Activated naive CD4-positive, alpha-beta T cell treated with anti-CD3 and anti-CD28 coated beads, Interleukin-2, amount 50 U/mL, for 16 hours (primary cell): ENCODE measurements around the gene COX6B2.
"Not testable (repeated sequence)": the region's sequence is repeated elsewhere in the genome, so short reads cannot be mapped to it uniquely, and the experiment has no call there.

Experiments
- DNase-seq: peaks from one replicate; pipeline ENCODE4 v3.0.0-alpha.2; 2020

The COX6B2 gene

GRCh38 chr19:55354698-55355212 lies at the start of gene COX6B2:
Gene COX6B2, minus strand, starts transcription at chr19:55354719. Its CDS starts 198 bp downstream, at chr19:55354521.
- no peak for DNase-seq

- DNase-seq = no peak
These were observed 48.0 kb upstream of the COX6B2 start for GRCh38 chr19:55402509-55402908.

GRCh38 chr19:55401390-55401789 lies 46.9 kb upstream of the COX6B2 start:
- DNase-seq = not testable (repeated sequence)

GRCh38 chr19:55400281-55401087 lies 46.0 kb upstream of the COX6B2 start:
- no peak for DNase-seq

GRCh38 chr19:55398200-55398925 lies 43.8 kb upstream of the COX6B2 start:
- no peak for DNase-seq

GRCh38 chr19:55392820-55393761 lies 38.6 kb upstream of the COX6B2 start:
- no peak for DNase-seq

- no peak for DNase-seq
These were observed 37.4 kb upstream of the COX6B2 start for GRCh38 chr19:55391702-55392615.

GRCh38 chr19:55391191-55391670 lies 36.7 kb upstream of the COX6B2 start:
- no peak for DNase-seq

- DNase-seq = no peak
These were observed 36.0 kb upstream of the COX6B2 start for GRCh38 chr19:55390461-55390880.

GRCh38 chr19:55389386-55390317 lies 35.1 kb upstream of the COX6B2 start:
- DNase-seq = no peak

- DNase-seq = no peak
These were observed 33.4 kb upstream of the COX6B2 start for GRCh38 chr19:55387736-55388497.

- DNase-seq = no peak
These were observed 32.0 kb upstream of the COX6B2 start for GRCh38 chr19:55386493-55386971.

- peak; percentile 98 for DNase-seq
These were observed 31.4 kb upstream of the COX6B2 start, which contains the start of gene RPL28 for GRCh38 chr19:55385724-55386492. Gene RPL28, plus strand, starts transcription at chr19:55385932. Its CDS starts 426 bp downstream, at chr19:55386358.

GRCh38 chr19:55384920-55385723 lies 30.6 kb upstream of the COX6B2 start:
- peak; percentile 97 for DNase-seq

GRCh38 chr19:55384131-55384919 lies 29.8 kb upstream of the COX6B2 start, which contains the start of gene TMEM238:
Gene TMEM238, minus strand, starts transcription at chr19:55384292. Its CDS starts 33 bp downstream, at chr19:55384259.
- peak; percentile 46 for DNase-seq
